Hepatocyte (in vitro differentiated cells): Measurements from ENCODE around the gene MEGF10.

ENCODE experiments used
- CTCF ChIP-seq: fragments of 200-600 bp; sonication (generic); IDR thresholded peaks from 2 replicates; pipeline ENCODE4 v1.5.1; 2016; ENCODE audit warnings: antibody characterized with exemption, mild to moderate bottlenecking; ENCODE audit not compliant: poor library complexity
- EZH2 ChIP-seq: fragments of 200-600 bp; sonication (generic); IDR thresholded peaks from 2 replicates; pipeline ENCODE4 v1.6.1; 2016; ENCODE audit warnings: antibody characterized with exemption, mild to moderate bottlenecking, borderline replicate concordance
- EZH2phosphoT487 ChIP-seq: fragments of 200-600 bp; sonication (generic); IDR thresholded peaks from one replicate; pipeline ENCODE4 v1.6.1; 2018; ENCODE audit warnings: antibody characterized with exemption, mild to moderate bottlenecking, low read depth, moderate library complexity; ENCODE audit not compliant: unreplicated experiment, severe bottlenecking

GRCh38 chr5:127335381-127335780 lies 44.8 kb downstream of the MEGF10 start:
- no peak for TF ChIP-seq CTCF
- TF ChIP-seq EZH2: no peak
- TF ChIP-seq EZH2phosphoT487: no peak
